Smooth muscle cell (in vitro differentiated cells): ENCODE measurements around the gene CTDSP2. TPM values are rescaled to one million over a fixed set of nuclear protein-coding genes. Genes with fewer than 3 reads are reported as not detected.
A peak's percentile ranks its signal among the peaks of the same experiment; 100 is the strongest.

Experiments used
- DNase-seq: peaks from one replicate; lab custom pipeline; 2025; ENCODE audit not compliant: unreplicated experiment; lab: John Stamatoyannopoulos, UW
- H2AFZ ChIP-seq: fragments of 200-600 bp; sonication (generic); 2 replicates; pipeline ENCODE4 v1.6.0; 2016; ENCODE audit warnings: antibody characterized with exemption, low read depth, mild to moderate bottlenecking
- H3F3A ChIP-seq: fragments of 200-600 bp; sonication (generic); 2 replicates; pipeline ENCODE4 v1.6.0; 2017; ENCODE audit warnings: antibody characterized with exemption, low read depth
- H3K27ac ChIP-seq: fragments of 200-600 bp; sonication (generic); 2 replicates; pipeline ENCODE4 v1.5.1; 2016; ENCODE audit warnings: low read depth, mild to moderate bottlenecking
- H3K27me3 ChIP-seq: fragments of 200-600 bp; sonication (generic); 2 replicates; pipeline ENCODE4 v1.6.1; 2016; ENCODE audit warnings: low read depth, mild to moderate bottlenecking
- H3K36me3 ChIP-seq: fragments of 200-600 bp; sonication (generic); 2 replicates; pipeline ENCODE4 v1.5.1; 2016; ENCODE audit warnings: low read depth
- H3K4me1 ChIP-seq: fragments of 200-600 bp; sonication (generic); 2 replicates; pipeline ENCODE4 v1.5.1; 2016; ENCODE audit warnings: low read depth
- H3K4me2 ChIP-seq: fragments of 200-600 bp; sonication (generic); 2 replicates; pipeline ENCODE4 v1.6.0; 2016; ENCODE audit warnings: mild to moderate bottlenecking
- H3K4me3 ChIP-seq: fragments of 200-600 bp; sonication (generic); 2 replicates; pipeline ENCODE4 v1.5.1; 2016; ENCODE audit warnings: mild to moderate bottlenecking
- H3K79me2 ChIP-seq: fragments of 200-600 bp; sonication (generic); 2 replicates; pipeline ENCODE4 v1.6.0; 2016; ENCODE audit warnings: low read depth, mild to moderate bottlenecking
- H3K9ac ChIP-seq: fragments of 200-600 bp; sonication (generic); 2 replicates; pipeline ENCODE4 v1.6.0; 2016; ENCODE audit warnings: low read depth
- H3K9me3 ChIP-seq: fragments of 200-600 bp; sonication (generic); replicated peaks from 2 replicates; pipeline ENCODE4 v1.5.1; 2016; ENCODE audit warnings: low read depth
- H4K20me1 ChIP-seq: fragments of 200-600 bp; sonication (generic); 2 replicates; pipeline ENCODE4 v1.6.0; 2016; ENCODE audit warnings: low read depth
- WGBS: methylation state at CpG from one replicate; pipeline ENCODE4 v1.1.7; 2016; ENCODE audit warnings: low lambda C conversion rate; 5-methylcytosine and 5-hydroxymethylcytosine counted together
- polyA plus RNA-seq: library from polyadenylated mRNA; unstranded; fragments of >200 nt; fragmentation: Nextera tagmentation; extraction: Ambion mirVana; gene quantifications from 2 replicates; pipeline ENCODE4 v1.2.1, GENCODE V29; 2016
- total RNA-seq: library from RNA; depleted of rRNA; stranded (reverse); fragments of >200 nt; gene quantifications from 2 replicates; pipeline ENCODE4 v1.2.3, GENCODE V29; 2014
- TF ChIP-seq, protein P1 (sequence below): fragments of 200-600 bp; sonication (generic); IDR thresholded peaks from 2 replicates; pipeline ENCODE4 v1.5.1; 2017; ENCODE audit warnings: borderline replicate concordance, mild to moderate bottlenecking, antibody characterized with exemption; ENCODE audit not compliant: insufficient read depth, poor library complexity, severe bottlenecking

CTDSP2 gene
- total and polyA plus RNA-seq, 2 experiments from 2014 or later = 62.0 to 77.4 TPM

DNA sequence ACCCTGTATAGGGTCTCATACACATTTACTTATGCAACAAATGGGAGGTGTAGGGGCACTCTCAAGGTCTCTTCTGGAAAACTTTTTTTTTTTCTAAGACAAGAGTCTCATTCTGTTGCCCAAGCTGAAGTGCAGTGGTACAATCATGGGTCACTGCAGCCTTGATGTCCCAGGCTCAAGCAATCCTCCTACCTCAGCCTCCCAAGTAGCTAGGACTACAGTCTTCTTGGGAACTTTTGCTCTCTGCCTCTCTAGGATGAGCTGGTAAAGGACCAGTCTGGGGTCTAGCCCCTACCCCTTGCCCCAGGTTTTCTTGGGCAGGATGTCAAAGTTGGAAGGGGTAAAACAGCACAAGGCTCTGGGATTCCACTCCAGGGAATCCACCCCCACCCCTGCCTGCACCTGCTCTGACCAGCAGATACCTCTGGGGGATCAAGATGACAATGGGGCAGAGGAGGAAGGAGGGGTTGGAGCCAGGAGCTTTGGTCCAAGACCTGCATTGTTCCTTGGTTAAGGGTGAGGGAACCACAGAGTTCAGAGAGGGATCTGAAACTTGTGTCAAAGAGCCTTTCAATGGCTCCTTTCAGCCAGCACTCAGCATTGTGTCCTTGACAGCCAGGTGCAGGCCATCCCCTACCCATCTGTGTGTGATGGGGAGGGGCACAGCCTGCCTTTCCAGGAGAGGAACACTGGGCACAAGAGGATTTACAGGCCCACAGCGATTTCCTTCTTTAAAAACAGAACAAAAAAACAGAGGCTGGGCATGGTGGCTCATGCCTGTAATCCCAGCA, 12.2 kb downstream of the CTDSP2 start:
- no peaks in the 10 kb centered on the region for H3K9me3 ChIP-seq
- TF ChIP-seq, protein P1, sequence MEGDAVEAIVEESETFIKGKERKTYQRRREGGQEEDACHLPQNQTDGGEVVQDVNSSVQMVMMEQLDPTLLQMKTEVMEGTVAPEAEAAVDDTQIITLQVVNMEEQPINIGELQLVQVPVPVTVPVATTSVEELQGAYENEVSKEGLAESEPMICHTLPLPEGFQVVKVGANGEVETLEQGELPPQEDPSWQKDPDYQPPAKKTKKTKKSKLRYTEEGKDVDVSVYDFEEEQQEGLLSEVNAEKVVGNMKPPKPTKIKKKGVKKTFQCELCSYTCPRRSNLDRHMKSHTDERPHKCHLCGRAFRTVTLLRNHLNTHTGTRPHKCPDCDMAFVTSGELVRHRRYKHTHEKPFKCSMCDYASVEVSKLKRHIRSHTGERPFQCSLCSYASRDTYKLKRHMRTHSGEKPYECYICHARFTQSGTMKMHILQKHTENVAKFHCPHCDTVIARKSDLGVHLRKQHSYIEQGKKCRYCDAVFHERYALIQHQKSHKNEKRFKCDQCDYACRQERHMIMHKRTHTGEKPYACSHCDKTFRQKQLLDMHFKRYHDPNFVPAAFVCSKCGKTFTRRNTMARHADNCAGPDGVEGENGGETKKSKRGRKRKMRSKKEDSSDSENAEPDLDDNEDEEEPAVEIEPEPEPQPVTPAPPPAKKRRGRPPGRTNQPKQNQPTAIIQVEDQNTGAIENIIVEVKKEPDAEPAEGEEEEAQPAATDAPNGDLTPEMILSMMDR = no peak
- peaks cover 100% of the 10 kb centered on the region for H4K20me1 ChIP-seq
- WGBS = 58% methylated on average over 1 of the region's 1 CpG
- H3K4me2 ChIP-seq = peak overlapping the region; percentile 50
- peaks cover 73% of the 10 kb centered on the region for H3K4me1 ChIP-seq
- no peaks in the 10 kb centered on the region for H3K36me3 ChIP-seq
- peaks cover 100% of the 10 kb centered on the region for H3K79me2 ChIP-seq
- H3F3A ChIP-seq = peaks cover 24% of the 10 kb centered on the region
- H3K27ac ChIP-seq = peak overlapping the region; percentile 51
- no peak overlapping the region for H2AFZ ChIP-seq
- DNase-seq = no peak
- H3K27me3 ChIP-seq = no peaks in the 10 kb centered on the region
- no peak overlapping the region for H3K4me3 ChIP-seq
- no peak overlapping the region for H3K9ac ChIP-seq

GRCh38 chr12:57833672-57834071, 12.9 kb downstream of the CTDSP2 start:
- Histone ChIP-seq H3K27me3 (no peaks in the 10 kb centered on the region), H3K27ac (peak overlapping the region; percentile 51), H3K4me1 (peaks cover 69% of the 10 kb centered on the region), H3K9ac (no peak overlapping the region), H3K4me2 (peak overlapping the region; percentile 50), H2AFZ (no peak overlapping the region), H3K36me3 (peaks cover 2% of the 10 kb centered on the region), H4K20me1 (peaks cover 100% of the 10 kb centered on the region), H3F3A (peaks cover 19% of the 10 kb centered on the region), H3K79me2 (peaks cover 100% of the 10 kb centered on the region), H3K4me3 (no peak overlapping the region), H3K9me3 (no peaks in the 10 kb centered on the region)
- DNase-seq = no peak
- WGBS = 90% methylated on average over 3 of the region's 3 CpGs
- TF ChIP-seq, protein P1 = no peak

GRCh38 chr12:57832966-57833365, 13.6 kb downstream of the CTDSP2 start:
- 16% methylated on average over 10 of the region's 10 CpGs for WGBS
- Histone ChIP-seq H3K4me2 (peak overlapping the region; percentile 50), H3K27me3 (no peaks in the 10 kb centered on the region), H3F3A (peaks cover 14% of the 10 kb centered on the region), H3K9me3 (no peaks in the 10 kb centered on the region), H3K79me2 (peaks cover 100% of the 10 kb centered on the region), H4K20me1 (peaks cover 100% of the 10 kb centered on the region), H3K4me1 (peaks cover 62% of the 10 kb centered on the region), H2AFZ (no peak overlapping the region), H3K4me3 (no peak overlapping the region), H3K9ac (no peak overlapping the region), H3K36me3 (peaks cover 7% of the 10 kb centered on the region), H3K27ac (peak overlapping the region; percentile 51)
- TF ChIP-seq, protein P1 = no peak
- no peak for DNase-seq
